ENCODE measurements around the gene GNB1L.

The GNB1L gene

GRCh38 chr22:19739911-19740449, 114.7 kb downstream of the GNB1L start:
- H3K36me3 ChIP-seq (replicated peaks; ENCODE audit: insufficient read depth, low read length), result no peaks in the 10 kb centered on the region
- no peak overlapping the region for H3K27ac ChIP-seq (ENCODE audit: low read length)
- no peak overlapping the region for H3K4me3 ChIP-seq (ENCODE audit: low read length)
- no peaks in the 10 kb centered on the region for H4K20me1 ChIP-seq (ENCODE audit: insufficient read depth, low read length)
- no peak overlapping the region for H3K4me2 ChIP-seq (ENCODE audit: low read depth, low read length)
- no peak for DNase-seq
- no peaks in the 10 kb centered on the region for H3K9me2 ChIP-seq (replicated peaks; ENCODE audit: insufficient read depth, low read length)
- no peaks in the 10 kb centered on the region for H3K79me2 ChIP-seq (ENCODE audit: low read length)
- no peaks in the 10 kb centered on the region for H3K9me3 ChIP-seq (replicated peaks; ENCODE audit: insufficient read depth, low read length)
- no peak overlapping the region for H2AFZ ChIP-seq (ENCODE audit: low read length)
- TF ChIP-seq EZH2 (optimal IDR thresholded peaks at IDR 0.05; ENCODE audit: low read depth, low read length), result no peak
- TF ChIP-seq, protein P1, sequence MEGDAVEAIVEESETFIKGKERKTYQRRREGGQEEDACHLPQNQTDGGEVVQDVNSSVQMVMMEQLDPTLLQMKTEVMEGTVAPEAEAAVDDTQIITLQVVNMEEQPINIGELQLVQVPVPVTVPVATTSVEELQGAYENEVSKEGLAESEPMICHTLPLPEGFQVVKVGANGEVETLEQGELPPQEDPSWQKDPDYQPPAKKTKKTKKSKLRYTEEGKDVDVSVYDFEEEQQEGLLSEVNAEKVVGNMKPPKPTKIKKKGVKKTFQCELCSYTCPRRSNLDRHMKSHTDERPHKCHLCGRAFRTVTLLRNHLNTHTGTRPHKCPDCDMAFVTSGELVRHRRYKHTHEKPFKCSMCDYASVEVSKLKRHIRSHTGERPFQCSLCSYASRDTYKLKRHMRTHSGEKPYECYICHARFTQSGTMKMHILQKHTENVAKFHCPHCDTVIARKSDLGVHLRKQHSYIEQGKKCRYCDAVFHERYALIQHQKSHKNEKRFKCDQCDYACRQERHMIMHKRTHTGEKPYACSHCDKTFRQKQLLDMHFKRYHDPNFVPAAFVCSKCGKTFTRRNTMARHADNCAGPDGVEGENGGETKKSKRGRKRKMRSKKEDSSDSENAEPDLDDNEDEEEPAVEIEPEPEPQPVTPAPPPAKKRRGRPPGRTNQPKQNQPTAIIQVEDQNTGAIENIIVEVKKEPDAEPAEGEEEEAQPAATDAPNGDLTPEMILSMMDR (IDR thresholded peaks at IDR 0.05; ENCODE audit: low read length), result no peak
- no peak for TF ChIP-seq EZH2phosphoT487 (IDR thresholded peaks at IDR 0.05; ENCODE audit: low read length)
- no peaks in the 10 kb centered on the region for H3F3A ChIP-seq (ENCODE audit: insufficient read depth, low read length)
- no peak overlapping the region for H3K9ac ChIP-seq (ENCODE audit: low read length)
- peaks cover 75% of the 10 kb centered on the region for H3K27me3 ChIP-seq (replicated peaks; ENCODE audit: insufficient read depth, low read length)
- no peaks in the 10 kb centered on the region for H3K4me1 ChIP-seq (ENCODE audit: low read length)

DNA sequence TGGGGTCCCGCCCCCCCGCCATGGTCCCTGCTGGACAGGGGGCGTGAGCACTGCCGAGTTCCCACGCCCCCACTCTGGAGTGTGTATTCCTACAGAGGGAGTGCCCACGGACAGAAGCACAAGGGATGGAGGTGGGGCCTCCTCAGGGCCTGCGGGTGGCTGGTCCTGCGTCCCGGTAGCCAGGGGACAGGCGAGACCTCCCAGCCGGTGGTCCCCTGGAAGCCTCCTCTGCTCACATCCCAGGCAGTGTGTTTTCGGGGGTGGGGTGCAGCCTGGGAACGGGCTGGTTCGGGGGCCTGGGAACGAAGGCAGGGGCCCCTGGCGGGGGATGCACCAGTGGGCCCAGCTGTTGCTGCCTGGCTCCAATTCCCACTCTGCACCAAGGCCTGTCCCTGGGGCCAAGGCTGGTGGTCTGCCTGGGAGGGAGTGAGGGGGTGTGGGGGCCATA, 115.2 kb downstream of the GNB1L start:
- no peak for TF ChIP-seq EZH2phosphoT487 (IDR thresholded peaks at IDR 0.05; ENCODE audit: low read length)
- TF ChIP-seq, protein P1 (IDR thresholded peaks at IDR 0.05; ENCODE audit: low read length), result no peak
- no peak for TF ChIP-seq EZH2 (optimal IDR thresholded peaks at IDR 0.05; ENCODE audit: low read depth, low read length)
- no peaks in the 10 kb centered on the region for H3K9me3 ChIP-seq (replicated peaks; ENCODE audit: insufficient read depth, low read length)
- DNase-seq, result no peak

GRCh38 chr22:19738664-19739447, 115.8 kb downstream of the GNB1L start:
- Histone ChIP-seq H3K9ac (ENCODE audit: low read length) (no peak overlapping the region), H3F3A (ENCODE audit: insufficient read depth, low read length) (no peaks in the 10 kb centered on the region), H3K36me3 (replicated peaks; ENCODE audit: insufficient read depth, low read length) (no peaks in the 10 kb centered on the region), H2AFZ (ENCODE audit: low read length) (no peak overlapping the region), H3K27me3 (replicated peaks; ENCODE audit: insufficient read depth, low read length) (peaks cover 76% of the 10 kb centered on the region), H3K9me2 (replicated peaks; ENCODE audit: insufficient read depth, low read length) (no peaks in the 10 kb centered on the region), H4K20me1 (ENCODE audit: insufficient read depth, low read length) (no peaks in the 10 kb centered on the region), H3K4me2 (ENCODE audit: low read depth, low read length) (no peak overlapping the region), H3K27ac (ENCODE audit: low read length) (no peak overlapping the region), H3K79me2 (ENCODE audit: low read length) (no peaks in the 10 kb centered on the region), H3K9me3 (replicated peaks; ENCODE audit: insufficient read depth, low read length) (no peaks in the 10 kb centered on the region), H3K4me1 (ENCODE audit: low read length) (no peaks in the 10 kb centered on the region), H3K4me3 (ENCODE audit: low read length) (no peak overlapping the region)
- no peak for DNase-seq
- TF ChIP-seq EZH2phosphoT487 (IDR thresholded peaks at IDR 0.05; ENCODE audit: low read length), result no peak
- no peak for TF ChIP-seq EZH2 (optimal IDR thresholded peaks at IDR 0.05; ENCODE audit: low read depth, low read length)
- TF ChIP-seq, protein P1 (IDR thresholded peaks at IDR 0.05; ENCODE audit: low read length), result no peak

More for the DNA sequence above, 115.2 kb downstream of the GNB1L start:
- H3K27ac ChIP-seq (ENCODE audit: low read length), result no peak overlapping the region
- H2AFZ ChIP-seq (ENCODE audit: low read length), result no peak overlapping the region
- peaks cover 76% of the 10 kb centered on the region for H3K27me3 ChIP-seq (replicated peaks; ENCODE audit: insufficient read depth, low read length)
- no peak overlapping the region for H3K4me2 ChIP-seq (ENCODE audit: low read depth, low read length)
- no peaks in the 10 kb centered on the region for H3K9me2 ChIP-seq (replicated peaks; ENCODE audit: insufficient read depth, low read length)
- no peaks in the 10 kb centered on the region for H3K79me2 ChIP-seq (ENCODE audit: low read length)
- H3K9ac ChIP-seq (ENCODE audit: low read length), result no peak overlapping the region
- H3K36me3 ChIP-seq (replicated peaks; ENCODE audit: insufficient read depth, low read length), result no peaks in the 10 kb centered on the region
- H3F3A ChIP-seq (ENCODE audit: insufficient read depth, low read length), result no peaks in the 10 kb centered on the region
- H3K4me1 ChIP-seq (ENCODE audit: low read length), result no peaks in the 10 kb centered on the region
- no peaks in the 10 kb centered on the region for H4K20me1 ChIP-seq (ENCODE audit: insufficient read depth, low read length)
- no peak overlapping the region for H3K4me3 ChIP-seq (ENCODE audit: low read length)
